Cardiac fibroblast (primary cell): ENCODE measurements around the gene TMTC2.

Experiments
- DNase-seq, 2 donors: peaks; one replicate each; pipeline versions ENCODE4 v3.0.0 to v3.0.0-alpha.2; 2010; ENCODE audit warnings: low read depth in 2 of 2
- H3K4me3 ChIP-seq, 2 donors: replicated peaks in 1 of 2; 1 replicate in 1 of 2; 2 replicates in 1 of 2; pipeline ENCODE4 v1.5.1; 2011; ENCODE audit warnings: low read depth in 2 of 2, low read length in 2 of 2, mild to moderate bottlenecking in 2 of 2, moderate library complexity in 1 of 2
- TF ChIP-seq, protein P1 (sequence below): IDR thresholded peaks from one replicate; pipeline ENCODE4 v1.5.1; 2011; ENCODE audit warnings: low read depth, mild to moderate bottlenecking, low read length, inconsistent platforms

The TMTC2 gene

DNA sequence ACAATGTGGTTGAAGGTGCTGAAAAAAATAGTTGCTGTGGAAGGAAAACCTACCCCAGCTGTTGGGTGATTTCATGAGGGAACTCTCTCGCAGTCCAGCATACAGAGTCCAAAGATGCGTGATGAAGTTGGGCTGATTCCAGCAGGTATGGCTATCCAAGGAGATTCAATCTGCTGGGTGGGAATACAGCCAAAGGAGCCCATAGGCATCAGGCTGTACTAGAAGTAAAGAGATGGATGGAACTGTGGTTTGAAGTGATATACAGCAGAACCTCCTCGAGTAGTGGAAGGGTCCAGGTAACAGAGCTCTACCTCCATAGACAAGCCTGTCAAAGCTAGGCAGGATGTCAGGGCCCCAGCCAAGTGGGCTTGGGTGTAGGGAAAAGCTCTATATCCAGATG lies 11.5 kb upstream of the TMTC2 start:
- TF ChIP-seq, protein P1, sequence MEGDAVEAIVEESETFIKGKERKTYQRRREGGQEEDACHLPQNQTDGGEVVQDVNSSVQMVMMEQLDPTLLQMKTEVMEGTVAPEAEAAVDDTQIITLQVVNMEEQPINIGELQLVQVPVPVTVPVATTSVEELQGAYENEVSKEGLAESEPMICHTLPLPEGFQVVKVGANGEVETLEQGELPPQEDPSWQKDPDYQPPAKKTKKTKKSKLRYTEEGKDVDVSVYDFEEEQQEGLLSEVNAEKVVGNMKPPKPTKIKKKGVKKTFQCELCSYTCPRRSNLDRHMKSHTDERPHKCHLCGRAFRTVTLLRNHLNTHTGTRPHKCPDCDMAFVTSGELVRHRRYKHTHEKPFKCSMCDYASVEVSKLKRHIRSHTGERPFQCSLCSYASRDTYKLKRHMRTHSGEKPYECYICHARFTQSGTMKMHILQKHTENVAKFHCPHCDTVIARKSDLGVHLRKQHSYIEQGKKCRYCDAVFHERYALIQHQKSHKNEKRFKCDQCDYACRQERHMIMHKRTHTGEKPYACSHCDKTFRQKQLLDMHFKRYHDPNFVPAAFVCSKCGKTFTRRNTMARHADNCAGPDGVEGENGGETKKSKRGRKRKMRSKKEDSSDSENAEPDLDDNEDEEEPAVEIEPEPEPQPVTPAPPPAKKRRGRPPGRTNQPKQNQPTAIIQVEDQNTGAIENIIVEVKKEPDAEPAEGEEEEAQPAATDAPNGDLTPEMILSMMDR, result no peak
- DNase-seq, result no peak
- H3K4me3 ChIP-seq, result no peak overlapping the region

DNA sequence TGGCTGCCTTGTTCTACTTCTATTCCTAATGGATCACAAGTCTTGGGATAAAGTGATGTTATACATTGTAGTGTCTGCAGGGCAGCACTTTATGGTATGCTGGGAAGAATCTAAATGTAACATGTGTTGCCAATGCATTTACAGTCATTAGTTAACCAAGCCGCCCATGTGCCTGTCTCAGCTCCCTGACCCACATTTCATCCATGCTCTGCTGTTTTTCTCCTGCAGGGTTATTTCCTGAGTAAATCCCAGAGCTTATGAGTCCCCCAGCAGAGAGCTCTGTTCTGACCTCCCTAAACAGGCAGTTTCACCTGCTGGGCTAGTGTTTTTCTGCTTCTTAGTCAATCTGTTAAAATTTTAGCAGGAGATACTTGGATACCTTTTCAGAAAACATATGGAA lies 4.4 kb upstream of the TMTC2 start:
- DNase-seq, result no peak
- no peak overlapping the region for H3K4me3 ChIP-seq
- TF ChIP-seq, protein P1, result no peak

DNA sequence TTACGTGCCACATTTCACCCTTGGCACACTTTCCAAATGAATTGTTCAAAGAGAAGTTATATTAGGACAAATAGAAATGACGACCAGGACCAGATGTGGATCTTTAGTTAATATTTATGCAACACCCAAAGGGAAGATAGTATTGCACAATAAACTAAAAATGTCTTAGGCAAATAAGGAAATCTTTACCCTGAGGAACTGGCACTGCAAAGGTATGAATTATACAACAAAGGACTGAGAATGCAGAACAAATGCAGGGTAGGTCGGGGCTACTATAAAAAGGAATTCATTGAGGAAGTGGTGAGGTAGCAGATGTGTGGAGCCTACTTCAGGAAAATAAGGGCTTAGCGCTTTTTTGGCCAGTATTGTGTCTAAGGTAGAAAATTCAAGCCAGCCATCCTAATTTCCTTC lies 3.9 kb upstream of the TMTC2 start:
- no peak for DNase-seq
- H3K4me3 ChIP-seq, result no peak overlapping the region
- TF ChIP-seq, protein P1, result no peak

GRCh38 chr12:82685790-82686167 lies 927 bp upstream of the TMTC2 start:
- DNase-seq, result peak; percentile 93 to 97
- TF ChIP-seq, protein P1, result peak; percentile 83
- H3K4me3 ChIP-seq, result peak overlapping the region; percentile 87 to 93

GRCh38 chr12:82687021-82688011 lies 610 bp downstream of the TMTC2 start:
- TF ChIP-seq, protein P1, result no peak
- peak overlapping the region; percentile 87 to 93 for H3K4me3 ChIP-seq
- peak; percentile 21 to 31 for DNase-seq

DNA sequence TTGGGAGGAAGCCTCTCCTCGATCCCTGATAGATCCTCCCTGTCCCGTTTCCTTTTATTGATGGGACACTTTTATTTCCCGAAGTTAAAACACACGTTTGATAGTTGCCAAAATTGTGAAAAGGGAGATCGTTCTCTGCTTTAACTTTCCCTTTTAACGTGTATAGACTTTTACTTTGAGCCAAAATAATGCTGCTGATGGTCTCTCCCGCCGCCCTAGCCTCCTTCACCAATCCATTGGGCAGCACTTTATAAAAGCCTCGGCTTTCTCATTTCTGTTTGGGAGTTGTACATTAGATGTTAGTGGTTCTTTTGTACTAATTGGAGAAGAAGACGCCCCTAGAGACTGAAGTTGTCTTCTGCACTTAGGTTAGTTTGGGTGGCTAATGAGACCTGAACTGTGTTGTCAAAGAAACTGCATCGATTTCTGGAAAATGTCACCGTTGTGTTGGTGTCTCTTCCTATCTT lies 1.4 kb downstream of the TMTC2 start:
- TF ChIP-seq, protein P1, result no peak
- H3K4me3 ChIP-seq, result peak overlapping the region; percentile 87 to 93
- peak; percentile 7 to 20 for DNase-seq
